Muscle of leg (tissue), 11 donors: Measurements from ENCODE around the gene PIR. TPM values are rescaled to one million over a fixed set of nuclear protein-coding genes. Genes with fewer than 3 reads are reported as not detected.

Experiments used
- DNase-seq: peaks from one replicate; pipeline ENCODE4 v3.0.0; 2013
- H3K27ac ChIP-seq: one replicate; pipeline ENCODE4 v1.5.1; 2013; ENCODE audit warnings: mild to moderate bottlenecking, low read length, control low read depth
- H3K27me3 ChIP-seq: one replicate; pipeline ENCODE4 v1.6.1; 2013; ENCODE audit warnings: low read length; ENCODE audit not compliant: control insufficient read depth, insufficient read depth
- H3K36me3 ChIP-seq: one replicate; pipeline ENCODE4 v1.6.1; 2013; ENCODE audit warnings: low read length; ENCODE audit not compliant: control insufficient read depth, insufficient read depth
- H3K4me1 ChIP-seq: one replicate; pipeline ENCODE4 v1.6.1; 2013; ENCODE audit warnings: low read length; ENCODE audit not compliant: control insufficient read depth, insufficient read depth
- H3K4me3 ChIP-seq: one replicate; pipeline ENCODE4 v1.5.1; 2013; ENCODE audit warnings: low read length, control low read depth
- H3K9me3 ChIP-seq: replicated peaks from 2 replicates; pipeline ENCODE4 v1.6.1; 2013; ENCODE audit warnings: low read depth, low read length; ENCODE audit not compliant: control insufficient read depth
- WGBS: methylation state at CpG from one replicate; pipeline ENCODE4 v1.1.5; 2013; ENCODE audit warnings: missing lambda C conversion rate; ENCODE audit not compliant: insufficient coverage; 5-methylcytosine and 5-hydroxymethylcytosine counted together
- polyA plus RNA-seq, 8 donors: library from polyadenylated mRNA; unstranded; fragments of 120-200 nt; gene quantifications; one replicate each; pipeline versions ENCODE4 v1.2.1 to v1.2.3, GENCODE V29; 2013; ENCODE audit warnings: inconsistent platforms in 1 of 8, low replicate concordance in 1 of 8; ENCODE audit not compliant: insufficient read length in 8 of 8, insufficient read depth in 1 of 8
- total RNA-seq: library from RNA; stranded (reverse); fragments of 120-200 nt; gene quantifications from one replicate; pipeline ENCODE4 v1.2.4, GENCODE V29; 2013

PIR gene
- total and polyA plus RNA-seq, 9 donors = 2.1 to 5.0 (median 3.5) TPM

DNA sequence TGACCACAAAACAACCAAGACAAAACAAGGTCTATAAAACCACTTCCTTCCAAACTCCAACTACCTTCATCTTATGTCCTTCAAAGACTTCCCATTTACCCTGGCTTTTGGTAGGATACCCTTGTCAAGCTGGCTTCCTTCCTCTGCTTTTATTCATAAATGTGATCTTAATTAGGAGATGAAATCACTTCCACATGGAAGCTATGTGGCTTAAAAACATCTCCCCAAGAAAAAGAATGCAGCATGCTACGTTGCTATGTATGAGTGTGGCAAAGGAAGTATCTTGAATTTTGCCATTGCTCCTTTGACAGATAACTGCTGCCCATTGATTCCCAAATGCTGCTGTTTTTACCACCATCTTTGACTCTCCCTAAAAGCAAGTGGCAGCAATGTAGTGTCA, 62.5 kb downstream of the PIR start:
- DNase-seq = no peak
- Histone ChIP-seq H3K4me1 (no peaks in the 10 kb centered on the region), H3K4me3 (no peak overlapping the region), H3K9me3 (no peaks in the 10 kb centered on the region), H3K27me3 (peaks cover 6% of the 10 kb centered on the region), H3K36me3 (no peaks in the 10 kb centered on the region), H3K27ac (no peak overlapping the region)
- WGBS = no CpG with 5 or more reads among the region's 1 CpG

DNA sequence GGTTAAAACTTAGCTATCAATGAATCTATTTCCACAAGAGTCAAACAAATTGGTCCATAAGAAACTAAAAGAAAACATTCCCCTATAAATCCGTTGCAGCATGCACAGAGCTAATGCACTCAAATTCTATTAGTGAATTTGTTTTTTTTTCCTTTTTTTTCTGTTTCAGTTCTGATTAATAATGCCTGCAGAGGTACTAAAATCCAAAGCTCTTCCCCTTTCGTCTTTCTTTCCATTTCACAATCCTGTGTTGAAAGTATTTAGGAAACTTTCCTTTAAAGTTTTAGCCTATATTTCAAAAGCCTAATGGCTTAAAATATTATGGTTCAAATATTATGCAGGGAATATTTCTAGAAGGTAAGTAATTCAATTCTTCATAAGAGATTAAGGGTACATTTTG, 63.1 kb downstream of the PIR start:
- Histone ChIP-seq H3K36me3 (no peaks in the 10 kb centered on the region), H3K4me3 (no peak overlapping the region), H3K9me3 (no peaks in the 10 kb centered on the region), H3K4me1 (no peaks in the 10 kb centered on the region), H3K27ac (no peak overlapping the region), H3K27me3 (peaks cover 5% of the 10 kb centered on the region)
- no peak for DNase-seq
- WGBS = no CpG with 5 or more reads among the region's 2 CpGs

DNA sequence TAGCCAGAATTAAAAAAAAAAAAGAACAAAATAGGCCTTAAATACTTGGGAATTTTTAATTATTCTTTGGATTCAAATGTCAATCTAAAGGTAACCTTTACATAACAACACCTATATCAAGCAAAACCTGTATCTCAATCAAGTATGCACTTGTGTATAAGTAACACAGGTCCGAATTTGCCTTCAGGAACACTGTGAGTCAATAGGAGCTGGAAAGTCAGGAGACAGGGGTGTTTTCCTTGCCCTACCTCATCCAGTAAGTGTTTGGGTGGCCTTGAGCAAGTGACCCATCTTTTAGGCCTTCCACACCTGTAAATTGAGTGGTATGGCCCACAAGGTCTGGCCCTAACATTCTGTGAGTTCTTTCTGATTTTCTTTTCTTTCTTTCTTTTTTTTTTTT, 68.1 kb downstream of the PIR start:
- no peak overlapping the region for H3K27ac ChIP-seq
- WGBS = no CpG with 5 or more reads among the region's 1 CpG
- no peaks in the 10 kb centered on the region for H3K36me3 ChIP-seq
- H3K4me1 ChIP-seq = no peaks in the 10 kb centered on the region
- no peaks in the 10 kb centered on the region for H3K9me3 ChIP-seq
- H3K4me3 ChIP-seq = no peak overlapping the region
- peaks cover 9% of the 10 kb centered on the region for H3K27me3 ChIP-seq
- no peak for DNase-seq

DNA sequence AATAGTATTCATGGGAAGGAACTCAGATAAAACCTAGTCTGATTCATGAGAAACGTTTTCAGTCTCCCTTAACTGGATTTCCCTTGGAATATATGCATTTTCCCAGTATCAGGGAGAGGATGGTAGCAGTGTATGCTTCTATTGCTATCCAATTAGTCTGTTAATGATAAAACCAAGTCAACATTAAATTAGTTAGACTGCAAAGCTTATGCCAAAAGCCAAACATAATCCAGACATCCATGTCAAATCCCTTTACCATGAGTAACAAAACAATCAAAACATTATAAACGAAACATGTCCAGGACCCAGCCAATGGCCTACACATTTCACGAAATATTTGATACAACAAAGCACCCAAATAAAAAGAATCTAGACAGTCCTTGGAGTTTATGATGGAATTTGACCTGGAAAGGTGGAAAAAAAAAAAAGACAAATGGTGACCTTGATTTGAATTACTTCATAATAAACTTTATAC, 74.4 kb downstream of the PIR start:
- Histone ChIP-seq H3K36me3 (no peaks in the 10 kb centered on the region), H3K9me3 (peaks cover 5% of the 10 kb centered on the region), H3K4me3 (no peak overlapping the region), H3K27ac (no peak overlapping the region), H3K4me1 (no peaks in the 10 kb centered on the region), H3K27me3 (peaks cover 11% of the 10 kb centered on the region)
- DNase-seq = no peak
- WGBS = no CpG with 5 or more reads among the region's 3 CpGs

DNA sequence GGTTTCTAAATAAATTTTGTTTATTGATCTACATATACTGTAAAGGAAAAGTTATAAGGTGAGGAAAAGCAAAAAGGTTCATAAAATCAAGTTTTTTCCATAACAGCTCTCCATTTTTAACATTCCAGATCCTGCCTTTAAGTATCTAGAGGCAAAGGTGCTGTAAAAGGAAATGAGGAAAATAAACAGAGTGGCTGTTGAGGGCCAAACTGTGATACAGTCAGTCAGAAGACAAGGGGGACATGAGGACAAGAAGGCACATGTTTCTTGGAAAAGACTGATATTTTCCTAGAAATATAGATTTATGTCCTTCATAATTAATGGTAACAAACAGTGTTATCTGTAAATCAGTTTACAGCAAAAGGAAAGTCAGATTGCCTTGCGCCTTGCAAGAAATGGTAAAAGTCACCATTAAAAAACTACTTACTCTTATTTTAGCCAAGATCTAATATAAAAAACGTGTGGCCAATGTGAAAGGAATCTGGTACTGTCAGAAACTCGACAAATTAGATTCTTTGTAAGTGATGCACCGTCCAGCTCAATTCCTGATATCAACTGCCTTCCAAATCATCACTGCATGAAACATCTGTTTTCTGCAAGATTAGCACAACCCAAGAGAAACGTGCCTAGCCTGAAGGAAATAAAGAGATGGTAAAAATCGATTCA, 75.0 kb downstream of the PIR start:
- Histone ChIP-seq H3K4me1 (no peaks in the 10 kb centered on the region), H3K9me3 (peaks cover 5% of the 10 kb centered on the region), H3K27ac (no peak overlapping the region), H3K4me3 (no peak overlapping the region), H3K36me3 (no peaks in the 10 kb centered on the region), H3K27me3 (peaks cover 13% of the 10 kb centered on the region)
- peak; percentile 14 for DNase-seq
- 43% methylated on average over 2 of the region's 6 CpGs for WGBS

DNA sequence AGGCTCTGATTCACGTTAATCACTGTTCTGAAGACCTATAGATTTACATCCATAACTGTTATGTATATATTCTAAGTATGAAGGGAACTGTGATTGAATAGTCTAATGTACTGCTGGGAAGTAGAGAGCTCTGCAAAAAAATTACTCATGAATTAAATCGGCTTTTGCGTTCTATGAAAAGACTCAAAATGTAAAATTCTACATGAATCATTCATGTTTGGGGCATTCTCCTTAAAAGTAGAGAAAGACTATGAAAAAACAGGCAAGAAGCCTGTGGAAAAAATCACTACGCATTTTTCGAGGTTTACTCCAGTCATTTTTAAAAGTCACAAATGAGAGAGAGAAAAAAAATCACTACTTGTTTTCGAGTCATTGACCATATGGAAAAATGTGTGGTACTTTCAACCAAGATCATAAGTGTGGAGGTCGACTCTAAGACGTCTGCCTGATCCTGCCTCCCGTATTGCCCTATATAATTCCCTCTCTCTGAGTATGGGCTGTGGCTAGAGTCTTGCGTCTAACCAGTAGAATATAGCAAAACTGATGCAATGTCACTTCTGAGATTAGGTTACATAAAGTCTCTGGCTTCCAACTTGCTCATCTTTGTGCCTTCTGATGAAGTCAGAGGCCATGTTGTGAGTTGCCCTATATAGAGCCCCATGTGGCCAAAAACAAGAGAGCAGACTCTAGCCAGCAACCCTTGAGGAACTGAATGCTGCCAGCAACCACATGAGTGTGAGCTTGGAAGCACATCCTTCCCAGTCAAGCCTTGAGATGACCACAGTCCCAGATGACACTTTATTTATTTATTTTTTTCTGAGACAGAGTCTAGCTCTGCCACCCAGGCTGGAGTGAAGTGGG, 76.8 kb downstream of the PIR start:
- DNase-seq = no peak
- H3K36me3 ChIP-seq = no peaks in the 10 kb centered on the region
- H3K4me3 ChIP-seq = no peak overlapping the region
- peaks cover 18% of the 10 kb centered on the region for H3K27me3 ChIP-seq
- H3K4me1 ChIP-seq = no peaks in the 10 kb centered on the region
- H3K9me3 ChIP-seq = peaks cover 5% of the 10 kb centered on the region
- WGBS = 88% methylated on average over 3 of the region's 10 CpGs
- no peak overlapping the region for H3K27ac ChIP-seq

DNA sequence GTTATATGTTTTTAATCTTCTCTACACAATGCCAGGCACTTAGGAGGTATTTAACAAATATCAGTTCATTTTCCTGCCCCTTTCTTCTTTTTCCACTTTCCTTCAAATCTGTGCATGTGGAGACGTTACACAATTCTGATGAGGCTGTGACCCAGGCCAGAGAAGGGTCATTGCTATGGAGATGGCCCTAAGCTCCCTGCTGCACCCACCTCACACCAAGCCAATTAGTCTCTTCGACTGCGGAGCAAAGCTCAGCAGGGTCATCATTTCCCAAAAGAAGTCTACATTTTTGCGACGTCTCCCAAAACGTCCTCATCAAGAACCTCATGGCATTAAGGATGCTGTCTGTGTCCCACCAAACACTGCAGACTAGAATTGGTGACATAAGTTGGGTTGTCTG, 80.0 kb downstream of the PIR start:
- DNase-seq = no peak
- H3K9me3 ChIP-seq = peaks cover 5% of the 10 kb centered on the region

DNA sequence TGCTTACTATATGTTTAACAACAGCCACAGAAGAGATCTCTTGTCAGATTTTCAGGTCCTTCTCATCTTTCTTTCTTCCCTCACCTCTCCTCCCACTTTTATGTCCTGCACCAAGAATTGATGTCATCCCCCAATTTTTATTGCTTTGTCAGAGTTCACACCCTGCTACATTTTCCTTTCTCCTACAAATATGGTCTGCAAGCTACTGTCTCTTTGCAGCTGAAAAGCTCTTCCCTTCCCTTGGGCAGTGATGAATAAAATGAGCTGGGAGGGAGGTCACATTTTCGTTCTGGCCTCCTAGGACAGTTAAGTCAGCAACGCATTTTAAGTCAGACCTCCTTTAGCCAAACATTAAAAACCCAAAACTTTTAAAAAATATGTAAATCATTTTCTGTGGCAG, 82.2 kb downstream of the PIR start:
- no peaks in the 10 kb centered on the region for H3K9me3 ChIP-seq
- no peak overlapping the region for H3K27ac ChIP-seq
- peak; percentile 27 for DNase-seq
- no CpG with 5 or more reads among the region's 2 CpGs for WGBS
- H3K4me3 ChIP-seq = no peak overlapping the region
- H3K27me3 ChIP-seq = peaks cover 26% of the 10 kb centered on the region
- H3K36me3 ChIP-seq = no peaks in the 10 kb centered on the region
- H3K4me1 ChIP-seq = peaks cover 2% of the 10 kb centered on the region

More for the DNA sequence above, 80.0 kb downstream of the PIR start:
- Histone ChIP-seq H3K4me1 (no peaks in the 10 kb centered on the region), H3K4me3 (no peak overlapping the region), H3K27me3 (peaks cover 21% of the 10 kb centered on the region), H3K27ac (no peak overlapping the region), H3K36me3 (no peaks in the 10 kb centered on the region)
- WGBS = 59% methylated on average over 4 of the region's 6 CpGs

DNA sequence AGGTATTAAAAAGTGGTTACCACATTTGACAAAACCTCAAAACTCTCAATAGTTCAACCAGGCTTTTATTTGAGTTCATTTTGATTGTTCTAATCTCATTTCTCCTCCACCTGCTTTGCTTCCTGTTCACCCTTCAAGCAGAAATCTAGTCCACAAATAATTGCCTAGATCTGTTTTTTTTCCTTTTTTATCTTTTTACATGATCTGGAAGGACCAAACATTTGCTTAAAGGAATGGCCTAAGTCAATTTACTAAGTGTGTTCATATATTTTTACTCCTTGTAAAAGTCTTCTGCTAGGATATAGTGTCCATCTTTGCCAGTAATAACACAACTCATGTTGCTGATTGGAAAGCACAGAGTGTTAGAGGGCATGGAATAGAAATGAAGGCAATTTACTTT, 82.7 kb downstream of the PIR start:
- no peaks in the 10 kb centered on the region for H3K9me3 ChIP-seq
- no peak overlapping the region for H3K4me3 ChIP-seq
- H3K36me3 ChIP-seq = no peaks in the 10 kb centered on the region
- DNase-seq = no peak
- peaks cover 28% of the 10 kb centered on the region for H3K27me3 ChIP-seq
- H3K4me1 ChIP-seq = peaks cover 2% of the 10 kb centered on the region
- no peak overlapping the region for H3K27ac ChIP-seq

DNA sequence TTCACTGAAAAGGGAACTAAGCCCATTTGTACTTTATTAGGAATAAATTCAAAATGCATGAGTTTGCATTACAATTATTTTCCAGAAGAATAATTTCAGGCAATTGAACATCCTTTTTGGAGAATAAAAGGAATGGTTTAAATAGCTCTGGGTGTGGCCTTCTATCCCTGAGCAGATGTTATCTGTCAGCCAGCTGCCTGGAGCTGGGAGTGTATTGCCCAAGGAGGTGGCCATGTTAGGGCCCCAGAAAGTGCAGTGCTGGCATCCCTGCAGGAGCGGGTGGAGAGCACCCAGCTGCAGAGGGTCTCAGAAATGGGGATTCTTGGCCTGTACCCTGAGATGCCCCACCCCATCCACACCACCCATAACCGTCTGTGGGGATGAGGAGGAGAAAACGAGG, 87.3 kb downstream of the PIR start:
- H3K36me3 ChIP-seq = no peaks in the 10 kb centered on the region
- no peak overlapping the region for H3K27ac ChIP-seq
- peak; percentile 44 for DNase-seq
- WGBS = 33% methylated on average over 1 of the region's 3 CpGs
- peaks cover 5% of the 10 kb centered on the region for H3K4me1 ChIP-seq
- H3K27me3 ChIP-seq = peaks cover 27% of the 10 kb centered on the region
- no peak overlapping the region for H3K4me3 ChIP-seq
- no peaks in the 10 kb centered on the region for H3K9me3 ChIP-seq
